Fibroblast of the aortic adventitia (primary cell): ENCODE data around the gene ELAVL4. TPM values are rescaled to one million over a fixed set of nuclear protein-coding genes. Genes with fewer than 3 reads are reported as not detected.

Experiments
- DNase-seq: peaks from one replicate; pipeline ENCODE4 v3.0.0-alpha.2; 2010; ENCODE audit warnings: low read depth
- H3K4me3 ChIP-seq: 2 replicates; pipeline ENCODE4 v1.5.1; 2011; ENCODE audit warnings: low read depth, mild to moderate bottlenecking, control low read depth, low read length, moderate library complexity
- CTCF ChIP-seq: IDR thresholded peaks from 2 replicates; pipeline ENCODE4 v1.5.1; 2011; ENCODE audit warnings: mild to moderate bottlenecking, low read length, control low read depth, inconsistent platforms; ENCODE audit not compliant: insufficient read depth
- total RNA-seq: library from RNA; depleted of rRNA; stranded (reverse); fragments of >200 nt; gene quantifications from 2 replicates; pipeline ENCODE4 v1.2.3, GENCODE V29; 2012; ENCODE audit warnings: low replicate concordance

Gene ELAVL4
- total RNA-seq, 1 donor: not detected

- TF ChIP-seq CTCF: no peak
- DNase-seq: no peak
- H3K4me3 ChIP-seq: no peak overlapping the region
These were observed 17.7 kb upstream of the ELAVL4 start for GRCh38 chr1:50091068-50091467.

GRCh38 chr1:50095716-50096115, 13.0 kb upstream of the ELAVL4 start:
- no peak for TF ChIP-seq CTCF
- no peak for DNase-seq
- no peak overlapping the region for H3K4me3 ChIP-seq

GRCh38 chr1:50097021-50097679, 11.6 kb upstream of the ELAVL4 start:
- TF ChIP-seq CTCF: no peak
- DNase-seq: no peak
- no peak overlapping the region for H3K4me3 ChIP-seq

- TF ChIP-seq CTCF: no peak
- H3K4me3 ChIP-seq: no peak overlapping the region
- DNase-seq: no peak
These were observed 10.9 kb upstream of the ELAVL4 start for GRCh38 chr1:50097791-50098190.

DNA sequence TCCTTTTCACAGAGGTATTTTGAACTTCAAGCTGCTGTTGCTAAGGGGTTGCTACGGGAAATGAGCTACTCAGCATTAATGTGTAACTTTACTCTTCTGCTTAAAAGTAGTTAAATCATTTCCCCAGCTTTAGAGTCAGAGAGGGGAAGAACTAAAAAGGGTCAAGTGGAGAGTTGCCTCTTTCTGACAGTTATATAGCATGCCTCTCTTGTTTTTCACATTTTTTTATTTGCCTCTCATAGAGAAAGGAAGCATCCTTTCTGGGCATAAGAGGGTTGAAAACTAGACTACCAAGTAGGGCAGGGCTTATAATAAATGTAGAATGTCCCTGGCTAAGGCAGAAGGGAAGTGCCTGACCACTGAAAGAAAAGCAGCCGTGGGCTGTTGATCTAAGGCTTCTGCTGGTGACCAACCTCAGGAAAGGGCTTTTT, 10.1 kb upstream of the ELAVL4 start:
- TF ChIP-seq CTCF: no peak
- no peak overlapping the region for H3K4me3 ChIP-seq
- no peak for DNase-seq

- DNase-seq: no peak
- TF ChIP-seq CTCF: no peak
- H3K4me3 ChIP-seq: no peak overlapping the region
These were observed 9.1 kb upstream of the ELAVL4 start for GRCh38 chr1:50099654-50100053.

GRCh38 chr1:50103615-50104081, 5.1 kb upstream of the ELAVL4 start:
- TF ChIP-seq CTCF: no peak
- DNase-seq: no peak
- no peak overlapping the region for H3K4me3 ChIP-seq
